GM10266 (cell line): ENCODE measurements around the gene LSMEM2.

Source experiments
- DNase-seq: peaks from one replicate; pipeline ENCODE4 v3.0.0; 2012; ENCODE audit errors: extremely low spot score
- TF ChIP-seq, protein P1 (sequence below): IDR thresholded peaks from 2 replicates; pipeline ENCODE4 v1.5.1; 2012; ENCODE audit warnings: mild to moderate bottlenecking, low read depth; ENCODE audit not compliant: control insufficient read depth, insufficient read depth; ENCODE audit errors: missing control alignments

The LSMEM2 gene

DNA sequence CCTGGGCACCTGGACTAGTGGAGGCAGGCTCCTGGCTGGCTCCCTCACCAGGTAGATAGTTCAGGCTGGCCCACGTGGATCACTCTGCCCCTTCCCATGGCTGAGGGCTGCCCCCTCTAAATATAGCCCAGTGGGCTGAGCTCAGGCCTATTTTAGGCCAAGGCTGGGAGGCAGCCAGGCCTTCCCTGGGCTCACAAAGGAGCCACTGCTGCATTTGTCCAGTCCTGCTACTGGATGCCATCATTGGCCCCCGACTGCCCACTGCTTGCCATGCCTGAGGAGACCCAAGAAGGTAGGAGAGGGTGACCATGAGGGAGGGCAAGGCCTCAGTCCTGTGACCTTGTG is at the start of gene LSMEM2:
LSMEM2 (plus strand) TSS at position 208 of the 345 bp plus-strand sequence; CDS start at position 235, 27 bp downstream.
- DNase-seq: no peak
- TF ChIP-seq, protein P1, sequence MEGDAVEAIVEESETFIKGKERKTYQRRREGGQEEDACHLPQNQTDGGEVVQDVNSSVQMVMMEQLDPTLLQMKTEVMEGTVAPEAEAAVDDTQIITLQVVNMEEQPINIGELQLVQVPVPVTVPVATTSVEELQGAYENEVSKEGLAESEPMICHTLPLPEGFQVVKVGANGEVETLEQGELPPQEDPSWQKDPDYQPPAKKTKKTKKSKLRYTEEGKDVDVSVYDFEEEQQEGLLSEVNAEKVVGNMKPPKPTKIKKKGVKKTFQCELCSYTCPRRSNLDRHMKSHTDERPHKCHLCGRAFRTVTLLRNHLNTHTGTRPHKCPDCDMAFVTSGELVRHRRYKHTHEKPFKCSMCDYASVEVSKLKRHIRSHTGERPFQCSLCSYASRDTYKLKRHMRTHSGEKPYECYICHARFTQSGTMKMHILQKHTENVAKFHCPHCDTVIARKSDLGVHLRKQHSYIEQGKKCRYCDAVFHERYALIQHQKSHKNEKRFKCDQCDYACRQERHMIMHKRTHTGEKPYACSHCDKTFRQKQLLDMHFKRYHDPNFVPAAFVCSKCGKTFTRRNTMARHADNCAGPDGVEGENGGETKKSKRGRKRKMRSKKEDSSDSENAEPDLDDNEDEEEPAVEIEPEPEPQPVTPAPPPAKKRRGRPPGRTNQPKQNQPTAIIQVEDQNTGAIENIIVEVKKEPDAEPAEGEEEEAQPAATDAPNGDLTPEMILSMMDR: no peak

DNA sequence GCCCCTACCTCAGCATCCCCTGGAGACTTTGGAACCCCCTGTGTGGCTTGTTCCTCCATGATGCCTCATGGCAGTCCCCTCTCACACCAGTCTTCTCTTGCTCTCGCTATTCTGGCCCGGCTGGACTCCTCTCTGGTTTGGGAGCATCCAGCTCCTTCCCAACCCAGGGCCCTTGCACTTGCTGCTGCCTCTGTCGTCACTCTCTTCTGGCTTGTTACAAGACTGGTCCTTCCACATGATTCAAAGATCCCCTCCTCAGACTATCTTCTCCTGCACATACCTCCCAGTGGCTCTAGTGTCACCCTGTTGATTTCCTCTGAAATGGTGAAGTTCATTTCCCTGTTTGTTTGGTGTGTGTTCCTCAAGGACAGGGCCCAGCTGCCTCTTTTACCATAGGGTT is 49.4 kb upstream of the LSMEM2 start:
- no peak for DNase-seq
- TF ChIP-seq, protein P1: no peak

DNA sequence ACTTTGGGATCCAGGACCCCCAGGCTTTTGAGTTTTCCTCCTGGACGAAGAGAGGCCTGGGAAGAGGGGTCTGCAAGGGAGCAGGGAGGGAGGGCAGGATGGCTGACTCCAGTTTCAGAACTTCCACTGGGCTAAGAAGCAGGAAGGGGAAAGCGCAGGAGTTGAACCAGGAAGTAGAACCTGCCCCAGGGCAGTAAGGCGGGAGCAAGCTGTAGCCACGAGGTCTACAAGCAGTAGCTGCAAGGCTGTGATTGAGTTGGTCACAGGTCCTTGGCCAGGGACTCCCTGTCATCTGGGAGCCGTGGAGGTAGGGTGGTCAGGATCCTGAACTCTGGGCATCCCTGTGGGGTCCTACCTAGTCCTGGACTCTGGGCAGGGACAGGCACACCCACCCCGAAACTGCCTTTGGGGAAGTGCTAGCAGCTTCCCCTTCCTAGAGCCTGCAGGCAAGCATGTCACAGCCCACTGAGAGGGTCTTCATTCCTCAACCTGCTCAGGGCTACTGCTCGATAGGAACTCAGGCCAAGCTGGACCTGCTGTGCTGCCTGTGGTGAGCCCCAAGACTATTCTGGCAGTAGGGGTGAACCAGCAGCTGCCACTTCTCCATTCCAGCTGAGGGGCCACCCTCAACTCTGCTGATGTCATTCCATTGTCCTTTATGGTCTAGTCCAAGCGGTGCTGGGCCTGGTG is 48.6 kb upstream of the LSMEM2 start:
- no peak for DNase-seq
- TF ChIP-seq, protein P1: no peak

DNA sequence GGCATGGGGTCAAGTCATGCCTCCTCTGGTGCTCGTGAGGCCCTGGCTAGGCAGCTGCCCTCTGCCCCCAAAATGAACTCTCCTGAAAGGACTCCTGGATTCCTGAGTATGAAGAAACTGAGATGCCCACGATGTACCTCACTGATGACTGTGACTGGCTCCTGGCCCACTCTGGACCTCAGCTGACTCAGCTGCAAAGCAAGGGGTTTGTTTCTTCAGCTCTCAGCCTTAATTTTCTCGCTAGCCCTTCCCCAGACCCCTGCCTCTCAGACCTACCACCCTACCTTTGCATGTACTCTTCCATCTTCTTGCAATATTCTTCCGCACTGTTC is 48.1 kb upstream of the LSMEM2 start:
- TF ChIP-seq, protein P1: no peak
- no peak for DNase-seq

DNA sequence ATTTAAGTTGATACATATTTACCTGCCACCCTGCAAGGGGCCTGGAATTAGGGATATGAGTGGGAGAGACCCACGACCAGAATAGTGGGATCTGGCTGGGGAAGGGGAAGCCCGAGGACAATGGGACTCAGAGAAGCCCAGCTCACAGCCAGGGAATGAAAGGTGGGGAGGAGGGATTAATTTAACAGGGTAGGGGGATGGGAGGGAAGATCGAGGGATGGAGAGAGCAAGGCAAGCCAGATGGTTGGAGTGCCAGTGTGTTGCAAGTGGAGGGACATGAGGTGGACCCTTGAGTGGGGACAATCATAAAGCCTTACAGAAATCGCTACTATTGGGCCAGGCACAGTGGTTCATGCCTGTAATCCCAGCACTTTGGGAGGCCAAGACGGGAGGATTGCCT is 47.3 kb upstream of the LSMEM2 start:
- DNase-seq: no peak
- TF ChIP-seq, protein P1: no peak

DNA sequence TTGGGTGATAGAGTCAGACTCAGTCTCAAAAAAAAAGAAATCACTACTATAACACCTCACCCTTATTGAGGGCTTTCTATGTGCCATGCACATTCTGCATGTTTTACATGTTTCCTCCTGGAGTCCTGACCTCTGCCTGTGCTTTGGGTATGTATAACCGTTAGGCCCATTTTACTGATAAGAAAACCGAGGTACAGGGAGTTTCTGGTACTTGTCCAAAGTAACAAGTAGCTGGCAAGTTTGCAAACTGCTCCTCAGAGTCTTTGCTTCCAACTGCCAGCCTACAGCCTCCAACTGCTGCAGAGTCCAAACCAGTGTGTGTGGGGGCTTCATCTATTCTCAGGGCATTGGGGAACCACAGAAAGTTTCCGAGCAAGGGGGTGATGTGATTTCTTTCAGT is 46.6 kb upstream of the LSMEM2 start:
- no peak for DNase-seq
- TF ChIP-seq, protein P1: no peak

DNA sequence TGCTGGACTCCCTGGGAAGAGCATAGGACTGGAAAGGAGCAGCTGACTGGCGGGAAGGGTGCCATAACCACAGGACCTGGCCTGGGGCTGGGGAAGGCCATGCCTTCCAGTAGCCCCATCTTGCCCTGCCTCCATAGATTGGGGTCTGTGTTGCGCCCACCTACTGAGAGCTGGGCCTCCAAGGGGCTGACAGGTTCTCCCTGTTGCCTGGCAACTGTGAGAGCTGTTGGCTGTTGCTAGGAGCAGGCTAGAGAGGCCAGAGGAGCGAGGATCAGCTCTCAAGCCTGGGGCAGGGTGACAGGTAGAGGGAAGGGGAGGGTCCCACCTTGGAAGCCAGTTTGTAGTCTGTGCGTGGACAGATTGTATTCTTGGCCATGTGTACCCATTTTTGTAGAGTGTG is 45.7 kb upstream of the LSMEM2 start:
- DNase-seq: no peak
- TF ChIP-seq, protein P1: no peak
